LNCaP clone FGC (cell line): Measurements from ENCODE around the gene ZNHIT6.
"Not testable (repeated sequence)": the region's sequence is repeated elsewhere in the genome, so short reads cannot be mapped to it uniquely, and the experiment has no call there.

Source experiments
- DNase-seq: peaks from one replicate; pipeline ENCODE4 v3.0.0-alpha.2; 2011; ENCODE audit warnings: low read depth
- H3K4me3 ChIP-seq: 2 replicates; pipeline ENCODE4 v1.5.1; 2011; ENCODE audit warnings: mild to moderate bottlenecking, low read depth, low read length, control low read depth
- TF ChIP-seq, protein P1 (sequence below): IDR thresholded peaks from 2 replicates; pipeline ENCODE4 v1.5.1; 2012; ENCODE audit warnings: mild to moderate bottlenecking; ENCODE audit not compliant: control insufficient read depth, insufficient read depth; ENCODE audit errors: extremely low read depth

ZNHIT6 gene

DNA sequence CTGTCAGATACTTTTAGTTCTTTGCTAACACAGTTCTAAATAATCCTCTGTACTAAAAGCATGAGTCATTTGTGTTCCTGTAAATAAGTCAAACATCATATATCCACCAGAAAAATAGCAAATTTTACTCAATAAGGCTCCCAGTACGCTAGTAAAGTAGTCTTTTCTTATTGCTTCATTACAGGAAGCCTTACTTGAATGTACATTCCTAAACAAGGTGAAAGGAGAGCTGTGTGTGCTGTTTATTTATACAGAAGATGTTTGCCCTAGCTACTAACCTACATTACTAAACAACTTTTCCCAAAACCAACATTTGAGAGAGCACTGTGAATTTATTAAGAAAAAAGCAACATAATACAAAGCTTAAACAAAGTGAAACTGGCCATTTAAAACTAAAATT is 52.0 kb downstream of the ZNHIT6 start:
- no peak for DNase-seq
- TF ChIP-seq, protein P1, sequence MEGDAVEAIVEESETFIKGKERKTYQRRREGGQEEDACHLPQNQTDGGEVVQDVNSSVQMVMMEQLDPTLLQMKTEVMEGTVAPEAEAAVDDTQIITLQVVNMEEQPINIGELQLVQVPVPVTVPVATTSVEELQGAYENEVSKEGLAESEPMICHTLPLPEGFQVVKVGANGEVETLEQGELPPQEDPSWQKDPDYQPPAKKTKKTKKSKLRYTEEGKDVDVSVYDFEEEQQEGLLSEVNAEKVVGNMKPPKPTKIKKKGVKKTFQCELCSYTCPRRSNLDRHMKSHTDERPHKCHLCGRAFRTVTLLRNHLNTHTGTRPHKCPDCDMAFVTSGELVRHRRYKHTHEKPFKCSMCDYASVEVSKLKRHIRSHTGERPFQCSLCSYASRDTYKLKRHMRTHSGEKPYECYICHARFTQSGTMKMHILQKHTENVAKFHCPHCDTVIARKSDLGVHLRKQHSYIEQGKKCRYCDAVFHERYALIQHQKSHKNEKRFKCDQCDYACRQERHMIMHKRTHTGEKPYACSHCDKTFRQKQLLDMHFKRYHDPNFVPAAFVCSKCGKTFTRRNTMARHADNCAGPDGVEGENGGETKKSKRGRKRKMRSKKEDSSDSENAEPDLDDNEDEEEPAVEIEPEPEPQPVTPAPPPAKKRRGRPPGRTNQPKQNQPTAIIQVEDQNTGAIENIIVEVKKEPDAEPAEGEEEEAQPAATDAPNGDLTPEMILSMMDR = no peak
- H3K4me3 ChIP-seq = no peak overlapping the region

DNA sequence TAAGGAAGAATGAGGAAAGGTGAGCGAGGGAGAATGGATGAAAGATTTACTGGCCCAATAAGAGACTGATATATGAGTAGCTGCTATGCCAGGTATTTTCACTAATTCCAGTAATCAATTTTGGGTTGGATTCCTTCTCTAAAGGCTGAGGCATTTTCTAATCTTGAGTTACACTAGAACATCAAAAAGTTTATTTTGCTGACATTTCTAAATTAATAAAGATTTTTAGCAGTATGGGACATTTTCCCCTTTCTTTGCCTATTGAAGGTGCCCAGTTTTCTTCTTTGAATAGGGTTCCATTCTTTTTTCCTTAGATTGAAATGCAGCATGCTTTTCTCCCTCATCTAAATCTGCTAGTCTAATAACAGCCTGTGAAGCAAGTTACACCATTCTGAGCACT is 52.9 kb downstream of the ZNHIT6 start:
- no peak for DNase-seq
- TF ChIP-seq, protein P1 = no peak
- no peak overlapping the region for H3K4me3 ChIP-seq

DNA sequence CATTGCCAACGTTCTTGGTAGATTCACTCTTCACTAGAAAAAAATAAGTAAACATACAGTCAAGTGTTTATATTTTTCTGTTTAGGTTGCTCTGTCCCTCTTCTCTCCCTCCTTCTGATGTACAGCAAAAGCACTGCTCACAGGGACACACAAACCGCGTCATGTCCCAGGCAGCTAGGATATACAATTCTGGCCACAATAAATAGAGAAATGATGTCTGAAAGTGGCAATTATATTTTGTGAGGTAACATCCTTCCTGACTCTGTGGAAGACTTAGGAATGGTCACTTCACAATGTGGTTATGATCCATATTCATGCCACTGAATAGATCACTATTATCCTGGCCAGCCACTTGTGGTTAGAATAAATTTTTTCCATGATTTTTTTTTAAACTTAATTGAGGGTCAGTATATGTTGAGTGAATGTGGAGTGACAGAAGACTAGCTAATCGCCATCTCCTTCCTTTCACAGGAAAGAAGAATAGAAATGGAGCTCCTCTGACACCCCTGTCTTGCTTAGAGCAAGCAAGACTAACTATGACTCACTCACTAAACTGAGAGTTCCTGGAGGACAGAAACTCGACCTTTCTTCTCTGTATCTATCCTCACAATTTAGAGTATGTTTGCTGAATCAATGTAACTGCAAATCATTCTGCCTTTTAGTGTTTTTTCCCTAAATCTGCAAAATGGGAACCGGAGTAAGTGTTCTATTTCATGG is 54.0 kb downstream of the ZNHIT6 start:
- no peak overlapping the region for H3K4me3 ChIP-seq
- TF ChIP-seq, protein P1 = no peak
- no peak for DNase-seq

DNA sequence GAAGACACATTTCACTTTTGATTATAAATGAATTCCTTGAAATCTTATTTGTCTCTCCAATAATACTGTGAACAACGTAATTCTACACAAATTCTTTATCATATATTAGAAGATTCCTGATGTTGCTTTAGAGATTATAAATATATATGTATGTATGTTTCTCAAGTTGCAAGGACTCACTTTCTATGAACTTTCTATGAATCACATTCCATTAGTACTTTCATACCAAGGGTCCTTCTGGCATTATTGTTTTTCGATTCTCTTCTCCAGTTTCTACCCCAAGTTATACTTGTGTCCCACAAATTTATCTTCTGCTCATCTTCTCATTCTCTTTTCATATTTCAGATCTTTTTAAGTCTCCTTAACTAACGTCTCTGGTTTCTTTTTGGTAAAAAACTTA is 55.9 kb downstream of the ZNHIT6 start:
- no peak overlapping the region for H3K4me3 ChIP-seq
- TF ChIP-seq, protein P1 = no peak
- DNase-seq = no peak

DNA sequence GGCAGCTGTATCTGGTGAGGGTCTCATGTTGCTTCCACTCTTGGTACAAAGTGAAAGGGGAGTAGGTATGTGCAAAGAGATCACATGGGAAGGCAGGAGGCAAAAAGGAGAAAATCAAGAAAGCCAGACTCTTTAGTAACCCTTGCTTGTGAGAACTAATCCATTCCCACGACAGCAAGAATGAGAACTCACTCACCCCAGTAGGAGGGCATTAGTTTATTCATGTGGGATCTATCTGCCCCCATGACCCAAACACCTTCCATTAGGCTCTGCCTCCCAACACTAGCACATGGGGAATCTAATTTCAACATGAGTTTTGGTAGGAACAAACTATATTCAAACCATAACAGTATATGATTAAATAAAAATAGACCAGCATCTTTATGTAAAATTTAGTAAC is 57.6 kb downstream of the ZNHIT6 start:
- no peak overlapping the region for H3K4me3 ChIP-seq
- no peak for DNase-seq
- TF ChIP-seq, protein P1 = no peak

DNA sequence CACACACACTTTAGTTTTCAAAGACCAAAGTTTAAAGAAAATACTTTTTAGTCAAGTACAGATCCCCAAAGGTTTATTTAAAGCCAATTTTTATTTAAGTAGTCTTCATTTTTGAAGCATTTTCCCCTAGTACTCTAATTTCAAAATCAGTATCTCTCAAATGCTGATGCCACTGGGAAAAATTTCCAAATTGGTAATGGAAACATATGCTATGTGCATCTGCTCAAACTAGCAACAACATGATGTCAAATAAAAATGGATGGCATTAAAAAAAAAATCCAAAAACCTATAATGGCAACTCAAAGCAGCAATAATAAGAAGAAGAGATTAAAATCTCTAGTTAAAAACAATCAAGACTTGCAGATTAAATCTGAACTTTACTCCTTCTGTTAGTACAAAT is 58.6 kb downstream of the ZNHIT6 start:
- DNase-seq = no peak
- TF ChIP-seq, protein P1 = no peak
- no peak overlapping the region for H3K4me3 ChIP-seq

DNA sequence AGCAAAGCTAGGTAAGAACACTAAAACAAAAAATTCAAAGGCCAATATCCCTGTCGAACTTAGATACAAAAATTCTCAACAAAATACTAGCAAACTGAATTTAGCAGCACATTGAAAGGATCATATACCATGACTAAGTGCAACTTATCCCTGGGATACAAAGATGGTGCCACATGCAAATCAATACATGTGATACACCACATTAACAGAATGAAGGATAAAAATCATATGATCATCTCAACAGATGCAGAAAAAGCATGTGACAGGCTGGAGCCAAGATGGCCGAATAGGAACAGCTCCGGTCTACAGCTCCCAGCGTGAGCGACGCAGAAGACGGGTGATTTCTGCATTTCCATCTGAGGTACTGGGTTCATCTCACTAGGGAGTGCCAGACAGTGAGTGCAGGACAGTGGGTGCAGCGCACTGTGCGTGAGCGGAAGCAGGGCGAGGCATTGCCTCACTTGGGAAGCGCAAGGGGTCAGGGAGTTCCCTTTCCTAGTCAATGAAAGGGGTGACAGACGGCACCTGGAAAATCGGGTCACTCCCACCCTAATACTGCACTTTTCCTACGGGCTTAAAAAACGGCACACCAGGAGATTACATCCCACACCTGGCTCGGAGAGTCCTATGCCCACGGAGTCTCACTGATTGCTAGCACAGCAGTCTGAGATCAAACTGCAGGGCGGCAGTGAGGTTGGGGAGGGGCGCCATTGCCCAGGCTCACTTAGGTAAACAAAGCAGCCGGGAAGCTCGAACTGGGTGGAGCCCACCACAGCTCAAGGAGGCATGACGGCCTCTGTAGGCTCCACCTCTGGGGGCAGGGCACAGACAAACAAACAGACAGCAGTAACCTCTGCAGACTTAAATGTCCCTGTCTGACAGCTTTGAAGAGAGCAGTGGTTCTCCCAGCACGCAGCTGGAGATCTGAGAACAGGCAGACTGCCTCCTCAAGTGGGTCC is 66.4 kb downstream of the ZNHIT6 start:
- H3K4me3 ChIP-seq, DNase-seq: not testable (repeated sequence)

DNA sequence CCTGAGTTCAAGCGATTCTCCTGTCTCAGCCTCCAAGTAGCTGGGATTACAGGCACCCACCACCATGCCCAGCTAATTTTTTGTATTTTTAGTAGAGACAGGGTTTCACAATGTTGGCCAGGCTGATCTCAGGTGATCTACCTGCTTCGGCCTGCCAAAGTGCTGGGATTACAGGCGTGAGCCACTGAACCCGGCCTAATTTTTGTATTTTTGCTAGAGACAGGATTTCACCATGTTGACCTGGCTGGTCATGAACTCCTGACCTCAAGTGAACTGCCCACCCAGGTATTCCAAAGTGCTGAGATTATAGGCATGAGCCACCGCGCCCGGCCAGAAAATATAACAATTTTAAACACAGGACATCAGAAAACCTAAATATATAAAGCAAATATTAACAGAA is 68.3 kb downstream of the ZNHIT6 start:
- DNase-seq, H3K4me3 ChIP-seq: not testable (repeated sequence)
